GM18873 (cell line): ENCODE results near the gene PLSCR3.

Source experiments
- ATAC-seq: cut with Tn5 transposase; IDR thresholded peaks from one replicate; pipeline ENCODE4 v1.9.1; 2021; ENCODE audit warnings: mild to moderate bottlenecking, moderate library complexity, moderate number of reproducible peaks; ENCODE audit not compliant: unreplicated experiment, low FRiP score

PLSCR3 gene

DNA sequence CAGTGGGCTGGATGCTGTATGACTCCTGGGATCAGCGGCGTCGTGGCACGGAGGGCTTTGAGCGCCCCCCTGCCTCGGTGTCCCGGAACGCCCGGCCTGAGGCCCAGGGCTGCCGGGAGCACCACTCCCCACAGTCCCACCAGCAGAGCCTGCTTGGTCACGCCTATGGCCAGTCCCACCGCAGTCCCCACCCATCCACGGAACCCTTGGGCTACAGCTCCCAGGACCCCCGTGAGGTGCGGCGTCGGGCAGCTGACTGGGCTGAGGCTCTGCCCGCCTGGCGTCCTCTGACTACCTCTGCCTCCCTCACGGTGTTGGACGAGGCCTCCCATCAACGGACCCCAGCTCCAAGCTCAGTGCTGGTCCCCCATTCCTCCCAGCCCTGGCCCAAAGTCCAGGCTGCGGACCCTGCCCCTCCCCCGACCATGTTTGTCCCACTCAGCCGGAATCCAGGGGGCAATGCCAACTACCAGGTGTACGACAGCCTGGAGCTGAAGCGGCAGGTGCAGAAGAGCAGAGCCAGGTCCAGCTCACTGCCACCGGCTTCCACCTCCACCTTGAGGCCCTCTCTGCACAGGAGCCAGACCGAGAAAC lies 32.7 kb upstream of the PLSCR3 start:
- no peak for ATAC-seq

DNA sequence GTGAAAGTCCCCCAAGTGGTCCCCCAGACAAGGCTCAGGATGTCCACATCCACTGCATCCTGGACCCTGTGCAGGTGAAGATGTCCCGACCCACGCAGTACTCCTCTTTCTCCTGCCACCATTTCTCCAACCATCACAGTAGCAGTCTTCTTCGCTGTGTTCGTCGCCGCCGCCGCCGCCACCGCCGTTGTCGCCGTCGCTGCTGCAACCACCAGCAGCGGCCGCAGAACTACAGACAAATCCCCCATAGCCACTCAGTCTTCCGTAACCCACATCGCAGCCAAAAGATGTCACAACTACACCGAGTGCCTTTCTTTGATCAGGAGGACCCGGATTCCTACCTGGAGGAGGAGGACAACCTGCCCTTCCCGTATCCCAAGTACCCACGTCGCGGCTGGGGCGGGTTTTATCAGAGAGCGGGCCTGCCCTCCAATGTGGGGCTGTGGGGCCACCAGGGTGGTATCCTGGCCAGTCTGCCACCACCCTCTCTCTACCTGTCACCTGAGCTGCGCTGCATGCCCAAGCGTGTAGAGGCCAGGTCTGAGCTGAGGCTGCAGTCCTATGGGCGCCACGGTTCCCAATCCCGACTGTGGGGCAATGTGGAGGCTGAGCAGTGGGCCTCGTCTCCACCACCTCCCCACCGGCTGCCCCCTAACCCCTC lies 32.0 kb upstream of the PLSCR3 start:
- ATAC-seq, result no peak

DNA sequence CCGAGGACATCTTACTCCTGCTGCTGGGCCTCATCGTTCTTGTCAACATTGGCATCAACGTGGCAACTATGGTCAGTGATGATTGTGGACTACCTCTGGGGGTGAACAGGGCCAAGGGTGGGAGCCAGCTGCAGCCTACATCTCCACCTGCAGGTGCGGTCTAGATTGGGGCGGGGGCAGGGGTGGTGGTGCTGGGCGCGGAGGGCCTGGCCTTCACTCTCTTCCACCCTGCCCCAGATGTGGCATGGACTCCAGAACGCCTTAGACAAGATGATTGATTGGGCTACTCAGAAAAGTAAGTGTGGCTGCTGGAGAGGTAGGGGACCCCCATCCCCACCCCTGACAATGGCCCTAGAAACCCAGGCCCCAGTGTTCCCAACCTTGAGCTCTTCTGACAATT lies 31.4 kb upstream of the PLSCR3 start:
- no peak for ATAC-seq

DNA sequence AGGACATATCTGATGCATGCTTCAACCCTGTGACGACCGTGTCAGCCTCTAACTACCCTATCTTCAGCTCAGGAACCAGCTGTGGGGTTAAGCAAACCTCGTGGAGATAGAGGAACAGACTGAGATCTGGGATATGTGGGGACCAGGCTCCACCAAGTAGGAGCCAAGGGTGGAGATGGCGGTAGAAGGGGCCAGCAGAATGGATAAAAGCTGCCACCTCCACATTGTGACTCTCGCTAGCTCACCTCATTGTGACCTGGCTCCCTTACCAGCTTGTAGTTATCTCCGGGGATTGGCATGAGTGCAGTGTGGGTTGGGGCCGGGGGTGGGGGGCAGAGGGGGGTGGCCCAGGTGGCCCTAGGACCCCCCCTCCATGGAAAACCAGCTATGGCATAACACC lies 31.0 kb upstream of the PLSCR3 start, which contains the start of gene SPEM2:
Gene SPEM2 (plus strand): TSS at position 301 of the 400 bp plus-strand sequence. CDS start 73 bp downstream, at position 374.
- no peak for ATAC-seq

DNA sequence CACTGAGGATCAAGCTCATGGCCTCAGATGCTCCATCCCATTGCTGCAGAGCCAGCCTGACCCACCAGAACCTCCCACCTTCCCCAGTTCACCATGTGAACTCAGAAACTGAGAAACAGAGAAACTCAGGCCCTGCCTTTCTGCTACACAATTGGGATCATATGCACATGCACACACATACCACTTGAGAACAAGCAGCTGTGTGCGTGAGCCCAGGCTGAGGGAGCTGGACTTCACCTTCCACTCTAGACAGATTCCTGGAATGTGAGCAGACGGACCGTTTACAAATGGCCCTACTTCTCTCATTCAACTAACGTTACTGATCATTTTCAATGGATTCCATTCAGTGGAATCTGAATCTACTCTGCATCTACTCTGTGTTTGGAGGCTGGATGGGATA lies 29.4 kb upstream of the PLSCR3 start:
- no peak for ATAC-seq

DNA sequence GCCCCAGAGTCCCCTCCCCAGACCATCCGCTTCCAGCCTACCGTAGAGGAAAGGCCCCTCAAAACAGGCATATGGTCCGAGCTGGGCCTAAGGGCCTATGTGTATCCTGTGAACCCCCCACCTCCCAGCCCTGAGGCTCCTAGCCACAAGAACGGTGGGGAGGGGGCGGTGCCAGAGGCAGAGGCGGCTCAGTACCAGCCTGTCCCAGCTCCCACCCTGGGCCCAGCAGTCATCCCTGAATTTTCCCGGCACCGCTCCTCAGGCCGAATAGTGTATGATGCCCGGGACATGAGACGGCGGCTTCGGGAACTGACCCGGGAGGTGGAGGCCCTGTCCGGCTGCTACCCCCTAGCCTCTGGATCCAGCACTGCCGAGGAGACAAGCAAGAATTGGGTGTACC lies 26.9 kb upstream of the PLSCR3 start:
- ATAC-seq, result no peak

DNA sequence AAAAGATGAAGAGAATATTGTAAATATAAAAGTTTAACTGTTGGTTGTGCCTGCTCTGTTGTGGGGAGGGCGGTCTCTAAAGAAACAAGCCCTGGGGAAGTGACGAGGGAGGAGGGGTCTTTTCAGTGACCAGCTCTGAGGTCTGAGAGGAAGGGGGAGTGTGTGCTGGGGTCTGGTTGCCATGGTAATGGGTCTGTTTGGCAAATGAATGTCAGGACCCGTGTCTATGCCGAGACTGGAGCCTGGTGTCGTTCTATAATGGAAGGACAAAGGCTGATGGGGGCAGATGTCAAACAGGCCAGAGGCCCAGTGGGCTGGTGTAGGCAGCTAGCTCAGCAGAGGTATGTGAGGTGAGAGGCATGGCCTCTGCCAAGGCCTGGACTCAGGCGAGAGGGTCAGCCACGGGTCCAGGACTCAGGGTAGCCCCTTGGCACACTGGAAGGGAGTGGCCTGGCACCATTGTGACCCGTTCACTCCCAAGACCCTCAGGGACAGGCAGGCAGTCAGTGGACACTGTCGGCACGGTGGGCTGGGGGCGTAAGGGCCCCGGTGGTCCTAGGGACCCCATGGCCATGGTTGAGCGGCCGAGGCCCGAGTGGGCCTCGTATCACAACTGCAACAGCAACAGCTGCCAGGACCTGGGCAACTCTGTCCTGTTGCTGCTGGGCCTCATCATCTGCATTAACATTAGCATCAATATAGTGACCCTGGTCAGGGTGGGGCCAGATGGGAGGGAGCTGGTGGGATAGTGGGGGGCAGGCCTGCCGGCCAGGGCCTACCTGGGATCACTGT lies 25.7 kb upstream of the PLSCR3 start, which contains the start of gene SPEM1:
Gene SPEM1 (plus strand): TSS at position 506 of the 792 bp plus-strand sequence. CDS start 61 bp downstream, at position 567.
- no peak for ATAC-seq

DNA sequence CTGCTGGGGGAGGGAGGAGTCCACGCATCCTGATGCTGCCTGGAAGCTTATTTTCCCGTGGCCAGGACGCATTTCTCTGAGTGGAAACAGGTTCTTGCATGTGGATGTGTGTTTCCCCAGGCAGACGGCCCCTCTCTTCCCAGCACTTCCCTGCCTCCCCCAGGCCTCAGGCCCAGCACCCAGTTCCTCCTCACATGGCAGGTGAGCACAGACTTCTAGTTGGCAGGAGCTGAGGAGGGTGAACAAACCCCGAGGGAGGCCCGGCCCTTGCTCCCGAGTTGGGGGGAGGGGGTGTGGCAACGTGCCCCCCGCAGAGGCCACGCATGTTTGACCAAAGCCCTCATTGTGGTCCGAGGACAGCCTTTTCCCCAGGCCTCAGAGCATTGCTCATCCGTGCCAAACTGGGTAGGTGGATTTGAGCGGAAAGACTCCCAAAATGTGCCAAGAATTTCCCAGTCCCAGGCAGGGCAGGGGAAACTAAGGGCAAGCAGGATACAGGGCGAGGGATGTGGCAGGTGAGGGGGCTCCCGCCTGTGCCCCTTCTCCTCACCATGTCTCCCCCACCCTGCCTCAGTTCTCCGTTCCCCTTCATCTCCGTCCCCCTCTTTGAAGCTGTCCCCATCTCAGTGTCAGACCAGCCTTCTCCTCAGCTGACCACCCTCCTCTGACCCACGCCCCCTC lies 24.3 kb upstream of the PLSCR3 start:
- no peak for ATAC-seq

DNA sequence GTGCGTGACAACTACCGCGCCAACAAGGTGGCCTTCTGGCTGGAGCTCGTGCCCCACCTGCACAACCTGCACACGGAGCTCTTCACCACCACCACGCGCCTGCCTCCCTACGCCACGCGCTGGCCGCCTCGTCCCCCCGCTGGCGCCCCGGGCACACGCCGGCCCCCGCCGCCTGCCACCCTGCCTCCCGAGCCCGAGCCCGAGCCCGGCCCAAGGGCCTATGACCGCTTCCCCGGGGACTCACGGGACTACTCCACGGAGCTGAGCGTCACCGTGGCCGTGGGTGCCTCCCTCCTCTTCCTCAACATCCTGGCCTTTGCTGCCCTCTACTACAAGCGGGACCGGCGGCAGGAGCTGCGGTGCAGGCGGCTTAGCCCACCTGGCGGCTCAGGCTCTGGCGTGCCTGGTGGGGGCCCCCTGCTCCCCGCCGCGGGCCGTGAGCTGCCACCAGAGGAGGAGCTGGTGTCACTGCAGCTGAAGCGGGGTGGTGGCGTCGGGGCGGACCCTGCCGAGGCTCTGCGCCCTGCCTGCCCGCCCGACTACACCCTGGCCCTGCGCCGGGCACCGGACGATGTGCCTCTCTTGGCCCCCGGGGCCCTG lies 22.8 kb upstream of the PLSCR3 start:
- no peak for ATAC-seq

DNA sequence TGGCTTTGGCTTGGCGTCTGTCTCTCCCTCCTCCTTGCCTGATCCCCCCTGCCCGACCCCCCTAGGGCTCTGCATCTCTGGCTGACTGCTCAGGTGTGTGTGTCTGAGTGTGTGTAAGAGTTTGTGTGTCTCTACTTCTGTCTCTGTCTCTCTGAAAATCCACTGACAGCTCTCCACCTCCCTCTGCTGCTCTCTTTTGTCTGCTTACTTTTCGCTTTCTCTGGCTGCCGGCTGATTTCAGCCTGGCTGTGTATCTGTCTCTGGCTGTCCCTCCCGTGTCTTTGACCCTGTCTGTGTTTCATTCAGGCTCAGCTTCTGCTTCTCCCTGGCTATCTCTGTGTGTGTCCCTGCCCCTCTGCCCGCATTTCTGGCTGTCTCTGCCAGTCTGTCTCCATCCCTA lies 22.0 kb upstream of the PLSCR3 start:
- ATAC-seq, result no peak

DNA sequence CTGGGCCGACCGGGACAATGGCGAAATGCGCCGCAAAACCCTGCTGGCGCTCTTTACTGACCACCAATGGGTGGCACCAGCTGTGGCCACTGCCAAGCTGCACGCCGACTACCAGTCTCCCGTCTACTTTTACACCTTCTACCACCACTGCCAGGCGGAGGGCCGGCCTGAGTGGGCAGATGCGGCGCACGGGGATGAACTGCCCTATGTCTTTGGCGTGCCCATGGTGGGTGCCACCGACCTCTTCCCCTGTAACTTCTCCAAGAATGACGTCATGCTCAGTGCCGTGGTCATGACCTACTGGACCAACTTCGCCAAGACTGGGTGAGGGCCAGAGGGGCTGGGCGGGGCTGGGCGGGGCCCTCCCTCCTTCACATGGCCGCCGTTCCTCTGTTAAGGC lies 21.5 kb upstream of the PLSCR3 start:
- no peak for ATAC-seq

DNA sequence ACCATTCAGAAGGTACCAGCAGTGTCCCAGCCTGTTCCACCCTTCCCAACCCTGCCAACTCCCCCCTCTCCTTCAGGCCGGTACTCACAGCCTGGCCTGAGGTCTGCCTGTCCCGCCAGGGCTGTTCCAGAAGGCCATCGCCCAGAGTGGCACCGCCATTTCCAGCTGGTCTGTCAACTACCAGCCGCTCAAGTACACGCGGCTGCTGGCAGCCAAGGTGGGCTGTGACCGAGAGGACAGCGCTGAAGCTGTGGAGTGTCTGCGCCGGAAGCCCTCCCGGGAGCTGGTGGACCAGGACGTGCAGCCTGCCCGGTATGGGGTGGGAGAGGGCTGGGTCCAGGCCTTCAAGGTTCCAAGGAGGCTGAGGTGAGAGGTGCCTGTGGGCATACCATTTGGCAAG lies 20.5 kb upstream of the PLSCR3 start:
- no peak for ATAC-seq

DNA sequence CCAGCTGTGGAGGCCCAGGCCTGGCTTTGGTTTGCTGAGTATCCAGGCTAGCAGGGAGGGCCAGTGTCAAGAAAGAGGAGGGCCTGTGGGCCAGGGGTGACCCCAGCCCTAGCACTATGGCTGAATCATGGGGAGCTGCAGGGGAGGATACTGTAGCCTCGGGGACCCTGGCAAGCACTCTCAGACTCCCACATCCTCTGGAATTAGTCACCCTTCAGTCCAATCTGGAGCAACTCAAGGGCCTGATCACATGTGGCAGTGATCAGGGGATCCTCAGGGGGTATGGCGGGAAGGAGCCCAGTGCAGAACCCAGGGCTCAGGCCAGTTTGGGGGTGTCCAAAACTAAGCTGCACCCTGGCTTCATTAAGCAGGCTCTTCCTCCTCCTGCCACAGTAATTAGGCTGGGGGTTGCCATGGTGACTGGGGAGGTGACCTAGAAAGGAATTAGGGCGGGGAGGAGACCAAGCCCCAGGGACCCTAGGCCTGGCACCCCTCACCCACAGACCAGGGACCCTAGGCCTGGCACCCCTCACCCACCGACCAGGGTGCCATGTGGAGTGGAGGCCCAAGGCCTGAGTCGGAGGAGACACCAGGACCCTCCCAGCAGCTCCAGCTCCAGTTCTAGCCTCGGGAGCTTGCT lies 19.1 kb upstream of the PLSCR3 start:
- ATAC-seq, result no peak

DNA sequence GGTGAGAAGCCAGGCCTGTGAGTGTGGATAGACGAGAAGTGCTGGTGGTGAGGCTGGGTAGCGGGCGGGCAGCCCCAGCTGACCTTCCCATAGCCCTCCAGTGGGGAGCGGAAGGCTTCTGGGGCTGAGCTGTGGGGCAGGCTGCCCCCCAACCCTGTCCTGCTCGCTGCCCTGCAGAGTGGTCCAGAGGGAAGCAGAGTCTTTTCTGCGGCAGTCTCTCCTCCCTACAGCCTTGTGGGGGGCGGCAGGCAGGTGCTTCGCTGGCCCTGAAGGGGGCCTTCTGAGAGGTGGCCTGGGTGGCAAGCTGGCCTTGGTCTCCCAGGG lies 17.1 kb upstream of the PLSCR3 start:
- no peak for ATAC-seq

DNA sequence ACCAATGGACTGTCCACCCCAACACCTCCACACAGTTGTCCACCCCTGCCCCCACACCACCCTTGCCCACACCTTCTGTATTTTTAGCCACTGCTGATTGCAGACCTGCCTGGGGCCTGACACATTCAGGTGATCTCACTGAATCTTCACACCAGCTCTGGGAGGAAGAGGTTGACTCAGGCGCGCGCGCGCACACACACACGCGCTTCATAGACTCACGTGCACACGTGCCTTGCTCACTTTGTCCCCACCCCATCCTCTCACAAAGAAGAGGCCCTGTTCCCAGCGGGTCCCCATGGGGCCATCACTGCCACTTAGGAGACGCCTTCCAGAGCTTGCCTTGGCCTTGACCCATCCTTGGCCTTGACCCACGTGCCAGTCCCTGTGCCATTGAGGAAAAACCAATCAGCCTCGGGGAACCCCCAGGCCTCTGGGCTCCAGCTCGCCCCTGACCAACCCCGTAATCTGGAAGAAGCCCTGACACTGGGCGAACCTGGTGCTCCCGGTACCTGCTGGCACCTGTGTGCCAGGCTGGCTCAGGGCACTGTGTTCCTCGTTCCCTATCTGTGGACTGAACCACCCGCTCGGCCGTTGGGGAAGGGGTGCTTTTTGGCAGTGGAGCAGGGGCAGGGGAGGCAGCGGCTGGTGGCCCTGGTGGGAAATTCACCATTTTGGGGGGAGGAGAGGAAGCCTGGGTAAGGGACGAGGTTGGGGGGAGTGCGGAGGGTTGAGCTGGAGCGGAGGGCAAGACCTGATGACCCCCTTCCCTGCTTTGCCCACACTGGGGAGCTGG lies 16.5 kb upstream of the PLSCR3 start:
- ATAC-seq, result no peak

DNA sequence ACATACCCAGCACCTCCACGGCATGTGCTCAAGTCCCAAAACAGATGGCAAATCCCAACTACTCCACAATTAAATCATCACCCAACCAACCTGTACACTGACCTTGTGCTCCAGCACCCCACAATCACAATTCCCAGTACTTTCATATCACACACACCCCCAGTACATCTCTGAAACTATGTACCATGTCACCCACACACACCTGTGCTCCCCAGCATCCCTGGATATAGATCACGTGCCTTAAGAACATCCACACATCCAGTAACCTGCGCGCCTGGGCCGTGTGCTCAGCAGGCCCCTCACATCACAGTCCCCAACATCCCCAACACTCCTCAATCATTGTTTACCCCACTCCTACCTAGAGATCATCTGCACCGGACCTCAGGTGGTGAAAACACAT lies 15.4 kb upstream of the PLSCR3 start:
- no peak for ATAC-seq

DNA sequence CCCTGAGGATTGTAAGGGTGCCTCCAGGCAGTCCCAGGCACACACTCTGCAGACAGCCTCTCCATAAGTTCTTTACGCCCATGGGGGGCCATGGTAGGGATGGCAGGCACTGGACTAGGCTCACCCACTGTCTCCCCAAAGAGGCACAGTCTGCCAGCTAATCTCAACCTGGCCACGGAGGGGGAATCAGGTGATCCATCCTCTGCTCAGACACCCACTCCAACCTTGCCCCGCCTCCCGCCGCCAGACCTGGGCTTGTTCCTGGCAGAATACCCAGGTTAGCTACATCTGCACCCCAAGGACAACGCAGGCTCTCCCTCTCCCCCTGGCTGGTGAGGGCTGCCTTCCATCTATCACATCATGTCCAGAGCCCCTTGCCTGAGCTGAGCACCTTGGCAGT lies 14.5 kb upstream of the PLSCR3 start:
- no peak for ATAC-seq

DNA sequence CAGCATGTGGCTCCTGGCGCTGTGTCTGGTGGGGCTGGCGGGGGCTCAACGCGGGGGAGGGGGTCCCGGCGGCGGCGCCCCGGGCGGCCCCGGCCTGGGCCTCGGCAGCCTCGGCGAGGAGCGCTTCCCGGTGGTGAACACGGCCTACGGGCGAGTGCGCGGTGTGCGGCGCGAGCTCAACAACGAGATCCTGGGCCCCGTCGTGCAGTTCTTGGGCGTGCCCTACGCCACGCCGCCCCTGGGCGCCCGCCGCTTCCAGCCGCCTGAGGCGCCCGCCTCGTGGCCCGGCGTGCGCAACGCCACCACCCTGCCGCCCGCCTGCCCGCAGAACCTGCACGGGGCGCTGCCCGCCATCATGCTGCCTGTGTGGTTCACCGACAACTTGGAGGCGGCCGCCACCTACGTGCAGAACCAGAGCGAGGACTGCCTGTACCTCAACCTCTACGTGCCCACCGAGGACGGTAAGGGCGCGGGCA lies 14.0 kb upstream of the PLSCR3 start:
- no peak for ATAC-seq

DNA sequence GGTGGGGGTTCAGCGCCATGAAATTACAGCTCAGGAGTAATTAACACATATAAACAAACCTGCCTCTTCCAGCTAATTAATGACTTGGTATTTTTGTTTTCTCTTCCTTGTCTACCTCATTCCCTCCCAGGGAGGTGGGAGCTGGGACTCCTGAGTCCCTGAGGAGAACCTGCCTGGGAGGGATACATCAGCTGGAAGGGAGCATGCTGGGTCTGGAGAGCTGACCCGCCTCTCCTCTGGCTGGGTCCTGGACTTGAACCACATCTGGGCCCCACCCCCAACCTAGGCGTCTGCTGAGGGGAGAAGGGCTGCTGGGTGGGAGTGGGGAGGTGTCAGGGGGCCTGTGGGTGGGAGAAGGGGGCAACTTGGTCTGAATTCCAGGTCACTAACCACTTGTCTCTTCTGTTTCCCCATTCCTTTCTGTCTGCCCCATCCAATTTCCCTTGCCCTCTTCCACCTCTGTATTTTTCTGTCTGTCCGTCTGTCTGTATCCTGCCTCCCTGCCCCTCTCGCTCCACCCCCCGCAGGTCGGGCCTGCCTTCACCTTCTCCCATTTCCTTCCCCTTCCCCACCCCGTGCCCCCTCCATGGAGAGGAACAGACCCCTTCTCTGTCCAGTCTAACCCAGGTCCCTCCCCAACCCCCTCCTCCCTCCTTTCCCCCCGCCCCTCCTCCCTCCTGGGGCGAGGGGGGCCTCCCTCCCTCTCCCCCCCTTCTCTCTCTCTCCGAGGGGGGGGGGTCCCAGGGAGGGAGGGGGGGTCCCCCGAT lies 13.3 kb upstream of the PLSCR3 start, which contains the start of gene NLGN2:
Gene NLGN2 (plus strand): TSS at position 361 of the 767 bp plus-strand sequence. CDS start 411 bp downstream, outside the sequence.
- no peak for ATAC-seq
